Stimulated activated CD4-positive, alpha-beta T cell treated with anti-CD3 and anti-CD28 coated beads, Interleukin-2, amount 100 ng/mL, for 4 hours (primary cell): ENCODE results near the gene PDZD2.
"Not testable (repeated sequence)": the region's sequence is repeated elsewhere in the genome, so short reads cannot be mapped to it uniquely, and the experiment has no call there.

ENCODE experiments used
- DNase-seq: peaks from one replicate; pipeline ENCODE4 v3.0.0-alpha.2; 2020; ENCODE audit warnings: low read depth

PDZD2 gene

GRCh38 chr5:31733371-31733770 lies 94.4 kb downstream of the PDZD2 start:
- DNase-seq, result no peak

GRCh38 chr5:31736127-31736526 lies 97.2 kb downstream of the PDZD2 start:
- no peak for DNase-seq

- DNase-seq, result no peak
These were observed 99.3 kb downstream of the PDZD2 start for GRCh38 chr5:31738199-31738598.

- DNase-seq, result no peak
These were observed 102.6 kb downstream of the PDZD2 start for GRCh38 chr5:31741496-31741895.

- DNase-seq, result no peak
These were observed 104.7 kb downstream of the PDZD2 start for GRCh38 chr5:31743678-31744077.

GRCh38 chr5:31748458-31749172 lies 109.7 kb downstream of the PDZD2 start:
- no peak for DNase-seq

- no peak for DNase-seq
These were observed 111.3 kb downstream of the PDZD2 start for GRCh38 chr5:31750215-31750614.

- DNase-seq, result no peak
These were observed 112.7 kb downstream of the PDZD2 start for GRCh38 chr5:31751610-31752009.

GRCh38 chr5:31753700-31754357 lies 114.9 kb downstream of the PDZD2 start:
- DNase-seq, result no peak

GRCh38 chr5:31754358-31754704 lies 115.4 kb downstream of the PDZD2 start:
- DNase-seq, result no peak

GRCh38 chr5:31754741-31755675 lies 116.1 kb downstream of the PDZD2 start:
- DNase-seq, result no peak

GRCh38 chr5:31755676-31756230 lies 116.8 kb downstream of the PDZD2 start:
- DNase-seq, result no peak

GRCh38 chr5:31757806-31758205 lies 118.9 kb downstream of the PDZD2 start:
- DNase-seq, result no peak

- DNase-seq, result no peak
These were observed 120.0 kb downstream of the PDZD2 start for GRCh38 chr5:31758803-31759425.

GRCh38 chr5:31759925-31760324 lies 121.0 kb downstream of the PDZD2 start:
- no peak for DNase-seq

GRCh38 chr5:31761877-31762276 lies 122.9 kb downstream of the PDZD2 start:
- no peak for DNase-seq

- DNase-seq, result no peak
These were observed 124.5 kb downstream of the PDZD2 start for GRCh38 chr5:31763424-31763823.

GRCh38 chr5:31764687-31765086 lies 125.8 kb downstream of the PDZD2 start:
- DNase-seq, result not testable (repeated sequence)

- no peak for DNase-seq
These were observed 128.6 kb downstream of the PDZD2 start for GRCh38 chr5:31767335-31768031.

- DNase-seq, result no peak
These were observed 129.1 kb downstream of the PDZD2 start for GRCh38 chr5:31768046-31768445.

- DNase-seq, result no peak
These were observed 129.9 kb downstream of the PDZD2 start for GRCh38 chr5:31768784-31769183.
